CD4-positive, alpha-beta T cell treated with Interleukin-2 at 100 ng/mL for 4 hours (primary cell): ENCODE results near the gene ZSWIM6.
A peak's percentile ranks its signal among the peaks of the same experiment; 100 is the strongest.

ENCODE experiments used
- DNase-seq: peaks from one replicate; pipeline ENCODE4 v3.0.0-alpha.2; 2020; ENCODE audit warnings: low spot score

ZSWIM6 gene

GRCh38 chr5:61486476-61486875 lies 154.4 kb downstream of the ZSWIM6 start:
- no peak for DNase-seq

- no peak for DNase-seq
Observed at GRCh38 chr5:61489574-61489973, 157.5 kb downstream of the ZSWIM6 start.

- no peak for DNase-seq
Observed at GRCh38 chr5:61491861-61492260, 159.8 kb downstream of the ZSWIM6 start.

GRCh38 chr5:61493973-61494372 lies 161.9 kb downstream of the ZSWIM6 start:
- no peak for DNase-seq

- no peak for DNase-seq
Observed at GRCh38 chr5:61496446-61496845, 164.4 kb downstream of the ZSWIM6 start.

- DNase-seq, result no peak
Observed at GRCh38 chr5:61496860-61497259, 164.8 kb downstream of the ZSWIM6 start.

GRCh38 chr5:61498121-61498520 lies 166.1 kb downstream of the ZSWIM6 start:
- no peak for DNase-seq

GRCh38 chr5:61501971-61502370 lies 169.9 kb downstream of the ZSWIM6 start:
- no peak for DNase-seq

GRCh38 chr5:61504143-61504770 lies 172.2 kb downstream of the ZSWIM6 start:
- DNase-seq, result no peak

- no peak for DNase-seq
Observed at GRCh38 chr5:61505281-61505680, 173.2 kb downstream of the ZSWIM6 start.

GRCh38 chr5:61507232-61507631 lies 175.2 kb downstream of the ZSWIM6 start:
- DNase-seq, result no peak

GRCh38 chr5:61516946-61517345 lies 184.9 kb downstream of the ZSWIM6 start:
- no peak for DNase-seq

- no peak for DNase-seq
Observed at GRCh38 chr5:61519728-61520277, 187.7 kb downstream of the ZSWIM6 start.

- DNase-seq, result no peak
Observed at GRCh38 chr5:61523073-61523472, 191.0 kb downstream of the ZSWIM6 start.

- no peak for DNase-seq
Observed at GRCh38 chr5:61523997-61524396, 191.9 kb downstream of the ZSWIM6 start.

- DNase-seq, result no peak
Observed at GRCh38 chr5:61525512-61526206, 193.6 kb downstream of the ZSWIM6 start.

- no peak for DNase-seq
Observed at GRCh38 chr5:61526207-61526519, 194.1 kb downstream of the ZSWIM6 start.

GRCh38 chr5:61532983-61533382 lies 200.9 kb downstream of the ZSWIM6 start:
- DNase-seq, result no peak

GRCh38 chr5:61534481-61535267 lies 202.6 kb downstream of the ZSWIM6 start:
- peak; percentile 13 for DNase-seq

GRCh38 chr5:61535828-61536227 lies 203.8 kb downstream of the ZSWIM6 start:
- DNase-seq, result no peak

- no peak for DNase-seq
Observed at GRCh38 chr5:61536922-61537321, 204.9 kb downstream of the ZSWIM6 start.

- DNase-seq, result no peak
Observed at GRCh38 chr5:61538722-61539501, 206.9 kb downstream of the ZSWIM6 start.
